IPS-20b (cell line): ENCODE results near the gene EIF4H.
"Not testable (repeated sequence)": the region's sequence is repeated elsewhere in the genome, so short reads cannot be mapped to it uniquely, and the experiment has no call there.

Experiments used
- H3K27ac ChIP-seq: one replicate; pipeline ENCODE4 v1.5.1; 2013; ENCODE audit warnings: low read length
- H3K27me3 ChIP-seq: 2 replicates; pipeline ENCODE4 v1.6.1; 2013; ENCODE audit warnings: mild to moderate bottlenecking, low read length, inconsistent platforms; ENCODE audit not compliant: insufficient read depth
- H3K36me3 ChIP-seq: 2 replicates; pipeline ENCODE4 v1.6.1; 2013; ENCODE audit warnings: low read depth, mild to moderate bottlenecking, inconsistent platforms, low read length, moderate library complexity; ENCODE audit not compliant: insufficient read depth
- H3K4me1 ChIP-seq: 2 replicates; pipeline ENCODE4 v1.6.1; 2013; ENCODE audit warnings: mild to moderate bottlenecking, control low read depth, inconsistent platforms, low read length, moderate library complexity; ENCODE audit not compliant: insufficient read depth
- H3K4me3 ChIP-seq: 2 replicates; pipeline ENCODE4 v1.5.1; 2013; ENCODE audit warnings: mild to moderate bottlenecking, low read length, inconsistent platforms
- H3K9ac ChIP-seq: 2 replicates; pipeline ENCODE4 v1.6.1; 2013; ENCODE audit warnings: low read depth, mild to moderate bottlenecking, inconsistent platforms, low read length, moderate library complexity
- H3K9me3 ChIP-seq: 2 replicates; pipeline ENCODE4 v1.6.1; 2013; ENCODE audit warnings: mild to moderate bottlenecking, low read depth, low read length, inconsistent platforms; ENCODE audit not compliant: insufficient read depth

The EIF4H gene

GRCh38 chr7:74221713-74222112, 47.6 kb downstream of the EIF4H start:
- no peak overlapping the region for H3K4me3 ChIP-seq
- H3K27me3 ChIP-seq: no peaks in the 10 kb centered on the region
- H3K9ac ChIP-seq: no peak overlapping the region
- H3K36me3 ChIP-seq: peaks cover 10% of the 10 kb centered on the region; the same call in 1 of the 2 replicates
- H3K9me3 ChIP-seq: no peaks in the 10 kb centered on the region
- no peak overlapping the region for H3K27ac ChIP-seq
- no peaks in the 10 kb centered on the region for H3K4me1 ChIP-seq

GRCh38 chr7:74222851-74223710, 48.9 kb downstream of the EIF4H start:
- Histone ChIP-seq H3K9me3 (no peaks in the 10 kb centered on the region), H3K36me3 (peaks cover 10% of the 10 kb centered on the region; the same call in 1 of the 2 replicates), H3K27me3 (no peaks in the 10 kb centered on the region), H3K4me3 (no peak overlapping the region), H3K4me1 (no peaks in the 10 kb centered on the region), H3K27ac (no peak overlapping the region), H3K9ac (no peak overlapping the region)

DNA sequence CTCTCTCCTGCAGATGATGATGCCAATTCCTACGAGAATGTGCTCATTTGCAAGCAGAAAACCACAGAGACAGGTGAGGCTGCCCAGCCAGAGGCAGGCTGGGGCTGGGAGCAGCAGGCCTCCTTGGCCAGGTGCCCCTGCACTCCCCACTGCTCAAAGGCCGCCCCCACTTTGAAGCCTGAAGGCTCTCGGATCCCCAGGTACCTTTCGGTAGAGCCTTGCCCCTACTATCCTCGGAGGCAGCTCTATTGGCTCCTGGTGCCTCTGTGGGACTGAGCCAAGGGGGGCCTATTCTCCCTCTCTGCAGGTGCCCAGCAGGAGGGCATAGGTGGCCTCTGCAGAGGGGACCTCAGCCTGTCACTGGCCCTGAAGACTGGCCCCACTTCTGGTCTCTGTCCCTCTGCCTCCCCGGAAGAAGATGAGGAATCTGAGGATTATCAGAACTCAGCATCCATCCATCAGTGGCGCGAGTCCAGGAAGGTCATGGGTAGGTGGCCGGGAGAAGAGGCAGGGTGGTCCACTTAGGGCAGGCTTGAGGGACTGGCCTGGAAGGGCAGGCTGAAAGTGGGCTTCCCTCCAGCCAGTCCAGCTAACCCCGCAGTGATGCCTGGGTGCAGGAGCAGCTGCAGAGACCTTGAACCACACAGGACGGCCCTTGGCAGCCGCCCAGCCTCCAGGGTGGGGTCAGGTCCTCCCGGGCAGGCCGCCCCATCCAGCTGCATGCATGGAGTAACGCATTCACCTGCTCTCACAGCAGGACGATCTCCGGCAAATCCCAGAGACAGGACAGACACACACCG, 49.8 kb downstream of the EIF4H start:
- no peak overlapping the region for H3K27ac ChIP-seq
- H3K9ac ChIP-seq: no peak overlapping the region
- H3K4me3 ChIP-seq: no peak overlapping the region
- no peaks in the 10 kb centered on the region for H3K9me3 ChIP-seq
- no peaks in the 10 kb centered on the region for H3K27me3 ChIP-seq
- no peaks in the 10 kb centered on the region for H3K4me1 ChIP-seq
- peaks cover 12% of the 10 kb centered on the region for H3K36me3 ChIP-seq

GRCh38 chr7:74224511-74224832, 50.3 kb downstream of the EIF4H start:
- Histone ChIP-seq H3K4me1 (no peaks in the 10 kb centered on the region), H3K9me3 (no peaks in the 10 kb centered on the region), H3K27ac (no peak overlapping the region), H3K36me3 (peaks cover 17% of the 10 kb centered on the region), H3K27me3 (no peaks in the 10 kb centered on the region), H3K9ac (no peak overlapping the region), H3K4me3 (no peak overlapping the region)

GRCh38 chr7:74224907-74225306, 50.8 kb downstream of the EIF4H start:
- H3K9ac ChIP-seq, H3K4me3 ChIP-seq, H3K27me3 ChIP-seq, H3K9me3 ChIP-seq, H3K27ac ChIP-seq, H3K4me1 ChIP-seq: not testable (repeated sequence)
- peaks cover 22% of the 10 kb centered on the region for H3K36me3 ChIP-seq

DNA sequence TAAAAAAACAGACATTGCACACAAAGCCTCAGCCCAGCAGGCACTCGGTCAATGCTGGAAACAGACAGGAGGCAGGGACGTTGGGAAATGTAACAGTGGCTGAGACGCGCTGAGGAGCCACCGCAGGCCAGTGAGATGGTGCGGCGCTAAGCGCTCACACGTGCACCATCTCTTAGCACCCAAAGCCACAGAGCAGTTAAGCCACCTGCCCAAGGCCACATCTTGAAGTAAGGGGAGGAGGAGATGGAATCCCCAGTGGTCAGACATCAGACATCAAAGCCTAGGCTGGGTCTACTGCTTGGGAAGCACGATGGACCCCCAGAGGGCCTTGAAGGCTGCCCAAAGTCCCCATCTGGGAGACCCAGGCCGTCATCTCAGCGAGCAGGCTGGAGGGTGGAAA, 51.2 kb downstream of the EIF4H start:
- Histone ChIP-seq H3K36me3 (peaks cover 27% of the 10 kb centered on the region), H3K4me1 (no peaks in the 10 kb centered on the region), H3K9me3 (no peaks in the 10 kb centered on the region), H3K27me3 (no peaks in the 10 kb centered on the region), H3K4me3 (no peak overlapping the region), H3K27ac (no peak overlapping the region), H3K9ac (no peak overlapping the region)

- Histone ChIP-seq H3K27ac (no peak overlapping the region), H3K4me1 (no peaks in the 10 kb centered on the region), H3K9me3 (no peaks in the 10 kb centered on the region), H3K27me3 (no peaks in the 10 kb centered on the region), H3K9ac (no peak overlapping the region), H3K36me3 (peaks cover 39% of the 10 kb centered on the region), H3K4me3 (no peak overlapping the region)
Measured at GRCh38 chr7:74226633-74227032, 52.5 kb downstream of the EIF4H start.

GRCh38 chr7:74228951-74229900, 55.1 kb downstream of the EIF4H start:
- H3K27me3 ChIP-seq: no peaks in the 10 kb centered on the region
- H3K4me3 ChIP-seq: no peak overlapping the region
- no peaks in the 10 kb centered on the region for H3K4me1 ChIP-seq
- no peak overlapping the region for H3K27ac ChIP-seq
- no peaks in the 10 kb centered on the region for H3K9me3 ChIP-seq
- peaks cover 64% of the 10 kb centered on the region for H3K36me3 ChIP-seq
- H3K9ac ChIP-seq: no peak overlapping the region

DNA sequence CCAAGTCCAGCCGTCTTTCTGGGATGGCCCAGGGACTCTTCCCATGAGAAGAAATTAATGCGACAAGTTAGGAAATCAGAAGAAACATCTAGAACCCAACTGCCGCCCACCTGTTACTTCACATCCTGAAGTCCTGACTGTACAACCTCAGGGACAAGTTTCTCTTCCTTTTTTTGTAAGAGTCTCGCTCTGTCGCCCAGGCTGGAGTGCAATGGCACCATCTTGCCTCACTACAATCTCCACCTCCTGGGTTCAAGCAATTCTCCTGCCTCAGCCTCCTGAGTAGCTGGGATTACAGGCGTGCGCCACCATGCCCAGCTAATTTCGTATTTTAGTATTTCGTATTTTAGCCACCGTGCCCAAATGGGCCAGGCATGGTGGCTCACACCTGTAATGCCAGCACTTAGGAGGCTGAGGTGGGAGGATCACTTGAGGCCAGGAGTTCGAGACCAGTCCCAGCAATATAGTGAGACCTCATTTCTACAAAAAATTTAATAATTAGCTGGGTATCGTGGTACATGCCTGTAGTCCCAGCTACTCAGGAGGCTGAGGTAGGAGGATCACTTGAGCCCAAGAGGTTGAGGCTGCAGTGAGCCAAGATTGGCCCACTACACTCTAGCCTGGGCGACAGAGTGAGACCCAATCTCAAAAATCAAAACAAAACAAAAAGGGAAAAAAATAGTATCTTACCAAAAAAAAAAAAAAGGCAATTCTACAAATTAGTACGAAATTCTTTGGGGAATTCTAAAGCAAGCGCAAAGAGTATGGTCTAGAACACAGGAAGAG, 56.5 kb downstream of the EIF4H start:
- Histone ChIP-seq H3K9ac (no peak overlapping the region), H3K27ac (no peak overlapping the region), H3K4me1 (no peaks in the 10 kb centered on the region), H3K4me3 (no peak overlapping the region), H3K27me3 (no peaks in the 10 kb centered on the region), H3K36me3 (peaks cover 71% of the 10 kb centered on the region), H3K9me3 (no peaks in the 10 kb centered on the region)

DNA sequence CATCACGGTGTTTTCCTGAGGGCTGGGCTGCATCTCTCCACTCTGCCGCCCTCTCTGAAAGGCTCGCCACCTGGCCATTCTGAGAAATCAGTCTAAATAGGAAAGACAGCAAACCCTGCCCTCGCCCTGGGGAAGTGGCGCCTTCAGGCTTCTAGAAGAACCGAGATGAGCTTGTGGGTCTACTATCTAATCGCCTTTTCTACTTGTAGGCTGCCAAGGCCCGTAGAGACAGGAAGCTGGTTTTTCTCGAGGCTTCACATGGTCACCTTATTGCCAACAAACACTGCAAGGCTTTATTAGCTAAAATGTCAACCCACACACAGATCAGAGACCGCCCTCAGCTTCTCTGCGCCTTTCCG, 57.1 kb downstream of the EIF4H start:
- no peak overlapping the region for H3K9ac ChIP-seq
- no peaks in the 10 kb centered on the region for H3K27me3 ChIP-seq
- no peak overlapping the region for H3K4me3 ChIP-seq
- H3K4me1 ChIP-seq: no peaks in the 10 kb centered on the region
- H3K9me3 ChIP-seq: no peaks in the 10 kb centered on the region
- H3K36me3 ChIP-seq: peaks cover 73% of the 10 kb centered on the region
- no peak overlapping the region for H3K27ac ChIP-seq
